HCT116 (cell line): ENCODE results near the gene PROCA1. TPM values are rescaled to one million over a fixed set of nuclear protein-coding genes. Genes with fewer than 3 reads are reported as not detected.

Source experiments
- ATAC-seq: fragments of 200-7000 bp; cut with Tn5 transposase; 2 replicates; pipeline ENCODE4 v1.9.1; 2020; ENCODE audit warnings: mild to moderate bottlenecking, moderate library complexity
- BruUV-seq: library from RNA; stranded (reverse); fragments of 400-500 nt; replicated peaks from 2 replicates; lab custom pipeline; 2021; lab: Mats Ljungman, UMichigan
- CTCF ChIA-PET: fragments of 300-600 bp; sonication (Branson Sonifier 250); formaldehyde crosslinking; loops from one replicate; lab custom pipeline; 2021; ENCODE audit warnings: antibody characterized with exemption; lab: Charles Lee
- POLR2A ChIA-PET: fragments of 300-600, 350-600 bp; sonication (Branson Sonifier 250); formaldehyde crosslinking; loops from one replicate; lab custom pipeline; 2021; ENCODE audit warnings: antibody characterized with exemption; lab: Charles Lee
- RAD21 ChIA-PET, 2 experiments: fragments of 300-600 bp; sonication (Branson Sonifier 250); formaldehyde crosslinking; loops; one replicate each; lab custom pipeline; 2023; ENCODE audit warnings: low total read pairs in 2 of 2; ENCODE audit not compliant: uncharacterized antibody in 2 of 2, unreplicated experiment in 2 of 2, low non-redundant PET in 1 of 2; lab: Charles Lee
- DNase-seq: peaks from one replicate; pipeline ENCODE4 v3.0.0-alpha.2; 2010; ENCODE audit warnings: low read depth, low spot score
- H2AFZ ChIP-seq: fragments of 200-600 bp; shearing (Covaris generic), sonication (generic); 2 replicates; pipeline ENCODE4 v1.6.1; 2017; ENCODE audit warnings: low read depth, mixed run types, mixed read lengths, antibody characterized with exemption, low read length; ENCODE audit not compliant: poor library complexity, severe bottlenecking
- H3K27ac ChIP-seq: 2 replicates; pipeline ENCODE4 v1.5.1; 2012; ENCODE audit warnings: low read depth, low read length
- H3K27me3 ChIP-seq: fragments of 200-600 bp; sonication (generic); 2 replicates; pipeline ENCODE4 v1.6.1; 2016; ENCODE audit warnings: mixed run types, low read length, mixed read lengths; ENCODE audit not compliant: insufficient read depth
- H3K36me3 ChIP-seq, 2 experiments: fragments of 200-500 bp in 1 of 2; fragments of 200-600 bp in 1 of 2; sonication (Bioruptor generic) in 1 of 2; sonication (generic) in 1 of 2; 2 replicates each; pipeline versions ENCODE4 v1.5.1 to v1.6.1; 2014 to 2016; ENCODE audit warnings: low read length in 2 of 2, inconsistent platforms in 1 of 2, mixed read lengths in 1 of 2, mixed run types in 1 of 2; ENCODE audit not compliant: insufficient read depth in 2 of 2, control insufficient read depth in 1 of 2
- H3K4me1 ChIP-seq, 2 experiments: fragments of 200-600 bp in 1 of 2; sonication (generic) in 1 of 2; 2 replicates each; pipeline versions ENCODE4 v1.5.1 to v1.6.1; 2012 to 2017; ENCODE audit warnings: low read length in 2 of 2, inconsistent platforms in 1 of 2, mild to moderate bottlenecking in 1 of 2, mixed read lengths in 1 of 2, mixed run types in 1 of 2, moderate library complexity in 1 of 2; ENCODE audit not compliant: insufficient read depth in 2 of 2, control insufficient read depth in 1 of 2
- H3K4me2 ChIP-seq: fragments of 200-600 bp; sonication (generic); 2 replicates; pipeline ENCODE4 v1.6.1; 2017; ENCODE audit warnings: mixed run types, low read length, mixed read lengths
- H3K4me3 ChIP-seq, 2 experiments: fragments of 200-600 bp in 1 of 2; sonication (generic) in 1 of 2; replicated peaks in 1 of 2; 2 replicates each; pipeline ENCODE4 v1.5.1; 2011 to 2016; ENCODE audit warnings: low read length in 2 of 2, control low read depth in 1 of 2, low read depth in 1 of 2, mild to moderate bottlenecking in 1 of 2, mixed read lengths in 1 of 2, mixed run types in 1 of 2
- H3K79me2 ChIP-seq: fragments of 200-600 bp; sonication (generic); 2 replicates; pipeline ENCODE4 v1.6.1; 2017; ENCODE audit warnings: mild to moderate bottlenecking, mixed run types, low read length, moderate library complexity, mixed read lengths; ENCODE audit not compliant: insufficient read depth
- H3K9ac ChIP-seq: fragments of 200-600 bp; sonication (generic); 2 replicates; pipeline ENCODE4 v1.6.1; 2016; ENCODE audit warnings: low read length, mixed read lengths
- H3K9me2 ChIP-seq: fragments of 200-600 bp; sonication (generic), shearing (Covaris generic); 2 replicates; pipeline ENCODE4 v1.6.1; 2017; ENCODE audit warnings: mixed run types, mild to moderate bottlenecking, moderate library complexity; ENCODE audit not compliant: insufficient read depth
- H3K9me3 ChIP-seq, 2 experiments: fragments of 200-500 bp in 1 of 2; fragments of 200-600 bp in 1 of 2; sonication (Bioruptor generic) in 1 of 2; sonication (generic) in 1 of 2; 2 replicates each; pipeline ENCODE4 v1.6.1; 2014 to 2017; ENCODE audit warnings: low read length in 2 of 2, mixed read lengths in 2 of 2, inconsistent platforms in 1 of 2, low read depth in 1 of 2, mild to moderate bottlenecking in 1 of 2, mixed run types in 1 of 2, moderate library complexity in 1 of 2; ENCODE audit not compliant: control insufficient read depth in 1 of 2, insufficient read depth in 1 of 2
- H4K20me1 ChIP-seq: fragments of 200-600 bp; sonication (generic), shearing (Covaris generic); 2 replicates; pipeline ENCODE4 v1.6.1; 2017; ENCODE audit warnings: mixed run types, mild to moderate bottlenecking, moderate library complexity; ENCODE audit not compliant: insufficient read depth
- EZH2phosphoT487 ChIP-seq: fragments of 200-600 bp; IDR thresholded peaks from 2 replicates; pipeline ENCODE4 v1.6.1; 2018; ENCODE audit warnings: antibody characterized with exemption, borderline replicate concordance
- ZBTB33 ChIP-seq: IDR thresholded peaks from 2 replicates; pipeline ENCODE4 v1.6.1; 2011; ENCODE audit warnings: mild to moderate bottlenecking, low read length, moderate library complexity; ENCODE audit not compliant: insufficient replicate concordance; ENCODE audit errors: extremely low read depth
- intact Hi-C: fragments of 100-400 bp; cut with micrococcal nuclease; formaldehyde crosslinking; loops from 2 replicates; pipeline ENCODE4 v1.10.0; 2022
- total RNA-seq: library from RNA; stranded (reverse); gene quantifications from one replicate; pipeline ENCODE4 v1.2.1, GENCODE V29; 2021; ENCODE audit not compliant: unreplicated experiment

PROCA1 gene
- total RNA-seq, 1 experiment from 2014 or later: 0.96 TPM

DNA sequence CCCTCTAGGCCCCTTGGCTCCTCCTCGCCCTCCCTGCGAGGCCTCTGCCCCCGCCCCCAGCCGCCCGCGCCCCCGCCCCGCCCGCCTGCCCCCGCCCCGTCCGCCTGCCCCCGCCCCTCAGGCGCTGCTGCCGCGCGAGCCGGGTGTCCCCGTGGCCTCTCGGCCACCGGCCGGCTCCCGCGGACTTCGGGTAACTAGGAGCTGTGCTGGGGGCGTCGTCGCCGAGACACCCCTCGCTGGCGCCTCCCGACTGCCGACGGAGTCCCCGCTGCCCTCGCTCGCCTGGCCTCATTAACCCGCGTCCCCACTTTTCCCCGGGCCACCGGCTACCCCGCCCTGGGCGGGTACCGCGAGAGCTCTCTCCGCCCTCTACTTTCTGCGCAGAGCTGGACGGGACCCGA lies 14.5 kb upstream of the PROCA1 start, which contains the start of gene TLCD1:
Gene TLCD1, minus strand, starts transcription at position 8 of the 401 bp plus-strand sequence. CDS start 136 bp downstream, outside the sequence.
- intact Hi-C loops: loop anchor here (2.0 to 5.0 kb wide), 4 partner anchors 123 to 386 kb away; partner anchors contain the start of gene DHRS13
- peaks cover 42 to 82% of the 10 kb centered on the region in 2 experiments for H3K4me1 ChIP-seq
- DNase-seq: peak; percentile 53

More for the DNA sequence above, 14.5 kb upstream of the PROCA1 start, which contains the start of gene TLCD1:
- Histone ChIP-seq H3K4me3 (peak within 1 kb of the TSS; percentile 59 to 71), H2AFZ (no peak within 1 kb of the TSS), H3K4me2 (peak within 1 kb of the TSS; percentile 99), H4K20me1 (peaks cover 15% of the 10 kb centered on the region; the same call in 1 of the 2 replicates), H3K27ac (peak within 1 kb of the TSS; percentile 89), H3K27me3 (no peaks in the 10 kb centered on the region), H3K36me3 (peaks cover 18 to 32% of the 10 kb centered on the region in 2 experiments; a peak in 3 of 4 replicates), H3K9me3 (no peaks in the 10 kb centered on the region), H3K9ac (peak within 1 kb of the TSS; percentile 90), H3K9me2 (no peaks in the 10 kb centered on the region), H3K79me2 (peaks cover 35% of the 10 kb centered on the region)
- BruUV-seq: no TSS peak
- CTCF ChIA-PET: interaction anchor here (0.6 to 5.2 kb wide), 26 partner anchors 15 to 390 kb away, joined by 3 to 207 read pairs (median 8); partner anchors contain the start of genes DHRS13, PHF12 and TRAF4
- peak; percentile 50 for ATAC-seq
- POLR2A ChIA-PET: interaction anchor here (0.7 to 5.4 kb wide), 12 partner anchors 14 to 240 kb away, joined by 3 to 149 read pairs (median 4); partner anchors contain the start of genes PHF12, PROCA1 and TRAF4
- RAD21 ChIA-PET: interaction anchor here (0.6 to 3.3 kb wide), 20 partner anchors 16 to 391 kb away, joined by 3 to 28 read pairs (median 5); partner anchors contain the start of genes PHF12 (in 2 of the 2) and DHRS13 (in 1 of the 2)
- TF ChIP-seq ZBTB33: peak; percentile 69
- no peak for TF ChIP-seq EZH2phosphoT487
